Lung (tissue), 12 donors: ENCODE data around the gene C8G. TPM values are rescaled to one million over a fixed set of nuclear protein-coding genes. Genes with fewer than 3 reads are reported as not detected.

Experiments used
- ATAC-seq: fragments of 200-7000 bp; cut with Tn5 transposase; one replicate; pipeline ENCODE4 v1.9.1; 2020; ENCODE audit warnings: moderate number of reproducible peaks; ENCODE audit not compliant: insufficient read depth, low FRiP score
- DNase-seq, 3 donors: peaks; one replicate each; pipeline ENCODE4 v3.0.0-alpha.2; 2013 to 2017
- H3K27ac ChIP-seq, 2 donors: one replicate each; pipeline ENCODE4 v1.5.1; 2013; ENCODE audit warnings: mild to moderate bottlenecking in 2 of 2, moderate library complexity in 2 of 2, control low read depth in 1 of 2, inconsistent platforms in 1 of 2, low read depth in 1 of 2, low read length in 1 of 2
- H3K27me3 ChIP-seq, 3 donors: one replicate each; pipeline ENCODE4 v1.5.1; 2013; ENCODE audit warnings: low read length in 2 of 3; ENCODE audit not compliant: control insufficient read depth in 3 of 3, insufficient read depth in 3 of 3
- H3K36me3 ChIP-seq, 4 donors: one replicate each; pipeline ENCODE4 v1.5.1; 2013; ENCODE audit warnings: low read length in 4 of 4, mild to moderate bottlenecking in 1 of 4, moderate library complexity in 1 of 4; ENCODE audit not compliant: control insufficient read depth in 4 of 4, insufficient read depth in 4 of 4
- H3K4me1 ChIP-seq, 5 donors: one replicate each; pipeline ENCODE4 v1.5.1; 2013; ENCODE audit warnings: low read length in 5 of 5, mild to moderate bottlenecking in 2 of 5, moderate library complexity in 1 of 5; ENCODE audit not compliant: control insufficient read depth in 5 of 5, insufficient read depth in 5 of 5
- H3K4me3 ChIP-seq: one replicate; pipeline ENCODE4 v1.5.1; 2013; ENCODE audit warnings: mild to moderate bottlenecking, control low read depth, moderate library complexity
- H3K9ac ChIP-seq, 2 donors: one replicate each; pipeline ENCODE4 v1.5.1; 2013; ENCODE audit warnings: low read length in 2 of 2, control low read depth in 1 of 2; ENCODE audit not compliant: insufficient read depth in 1 of 2
- H3K9me3 ChIP-seq, 4 donors: one replicate each; pipeline ENCODE4 v1.5.1; 2013; ENCODE audit warnings: low read length in 3 of 4, mild to moderate bottlenecking in 1 of 4, moderate library complexity in 1 of 4; ENCODE audit not compliant: control insufficient read depth in 4 of 4, insufficient read depth in 3 of 4
- WGBS, 2 donors: extraction: QIAGEN DNeasy Blood & Tissue Kit; methylation state at CpG; one replicate each; pipeline ENCODE4 v1.1.7; 2013; 5-methylcytosine and 5-hydroxymethylcytosine counted together
- polyA plus RNA-seq, 2 donors: library from polyadenylated mRNA; stranded (reverse); fragments of 200-250 nt; gene quantifications; one replicate each; pipeline ENCODE4 v1.2.1, GENCODE V29; 2013
- total RNA-seq, 2 donors: library from RNA; depleted of rRNA in 1 of 2; stranded (reverse); fragments of >200 nt in 1 of 2; gene quantifications; one replicate each; pipeline ENCODE4 v1.2.1, GENCODE V29; 2014 to 2021
- TF ChIP-seq, protein P1 (sequence below): IDR thresholded peaks from 2 replicates; pipeline ENCODE4 v1.5.1; 2012; ENCODE audit warnings: mild to moderate bottlenecking; ENCODE audit errors: control extremely low read depth, extremely low read depth
- donor health status: control.
- donor health status: control.
- donor health status: Bipolar disorder and iron deficiency.
- donor health status: healthy.
- donor health status: DM: yes; HTN: yes; CAD: no.

C8G gene
- total and polyA plus RNA-seq, 4 donors, result 0.90 to 2.1 (median 1.4) TPM; not detected in 1

DNA sequence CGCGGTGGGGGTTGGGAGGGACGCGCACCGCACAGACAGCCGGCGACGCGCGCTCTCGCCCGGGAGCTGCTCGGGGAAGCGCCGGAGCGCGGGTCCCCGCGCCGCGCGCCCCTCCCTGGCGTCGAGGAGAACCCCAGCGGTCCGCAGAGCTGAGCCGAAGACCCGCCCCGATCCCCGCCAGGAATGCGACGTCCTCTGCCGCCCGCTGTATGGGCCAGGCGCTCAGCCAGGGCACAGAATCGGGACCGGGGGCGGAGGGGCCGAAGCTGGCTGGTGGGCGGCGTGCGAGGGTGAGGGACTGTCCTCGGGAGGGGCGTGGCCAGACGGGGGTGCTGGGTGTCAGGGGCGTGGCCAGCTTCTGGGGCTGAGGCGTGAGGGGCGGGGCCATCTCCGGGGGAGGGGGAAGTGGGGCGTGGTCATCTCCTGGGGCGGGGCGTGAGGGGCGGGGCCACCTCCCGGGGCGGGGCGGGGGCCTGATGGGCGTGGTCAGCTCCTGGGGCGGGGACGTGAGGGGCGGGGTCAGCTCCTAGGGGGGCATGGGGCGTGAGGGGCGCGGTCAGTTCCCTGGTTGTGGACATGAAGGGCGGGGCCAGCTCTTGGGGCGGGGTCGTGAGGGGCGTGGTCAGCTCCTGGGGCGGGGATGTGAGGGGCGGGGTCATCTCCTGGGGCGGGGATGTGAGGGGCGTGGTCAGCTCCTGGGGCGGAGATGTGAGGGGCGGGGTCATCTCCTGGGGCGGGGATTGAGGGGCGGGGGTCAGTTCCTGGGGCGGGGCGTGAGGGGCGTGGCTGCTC is 33.2 kb downstream of the C8G start:
- H3K36me3 ChIP-seq, result no peaks in the 10 kb centered on the region
- ATAC-seq (peak; percentile 60), DNase-seq (peak; percentile 74 to 87 (median 85))
- H3K27me3 ChIP-seq, result no peaks in the 10 kb centered on the region
- TF ChIP-seq, protein P1, sequence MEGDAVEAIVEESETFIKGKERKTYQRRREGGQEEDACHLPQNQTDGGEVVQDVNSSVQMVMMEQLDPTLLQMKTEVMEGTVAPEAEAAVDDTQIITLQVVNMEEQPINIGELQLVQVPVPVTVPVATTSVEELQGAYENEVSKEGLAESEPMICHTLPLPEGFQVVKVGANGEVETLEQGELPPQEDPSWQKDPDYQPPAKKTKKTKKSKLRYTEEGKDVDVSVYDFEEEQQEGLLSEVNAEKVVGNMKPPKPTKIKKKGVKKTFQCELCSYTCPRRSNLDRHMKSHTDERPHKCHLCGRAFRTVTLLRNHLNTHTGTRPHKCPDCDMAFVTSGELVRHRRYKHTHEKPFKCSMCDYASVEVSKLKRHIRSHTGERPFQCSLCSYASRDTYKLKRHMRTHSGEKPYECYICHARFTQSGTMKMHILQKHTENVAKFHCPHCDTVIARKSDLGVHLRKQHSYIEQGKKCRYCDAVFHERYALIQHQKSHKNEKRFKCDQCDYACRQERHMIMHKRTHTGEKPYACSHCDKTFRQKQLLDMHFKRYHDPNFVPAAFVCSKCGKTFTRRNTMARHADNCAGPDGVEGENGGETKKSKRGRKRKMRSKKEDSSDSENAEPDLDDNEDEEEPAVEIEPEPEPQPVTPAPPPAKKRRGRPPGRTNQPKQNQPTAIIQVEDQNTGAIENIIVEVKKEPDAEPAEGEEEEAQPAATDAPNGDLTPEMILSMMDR, result no peak
- H3K9me3 ChIP-seq, result peaks cover 0 to 3% (median 0%) of the 10 kb centered on the region in 4 donors
- H3K27ac ChIP-seq, result peak overlapping the region; percentile 52 to 82
- 1 to 4% methylated on average over 57 to 78 of the region's 78 CpGs for WGBS, 2 donors
- peak overlapping the region; percentile 31 for H3K4me3 ChIP-seq
- H3K9ac ChIP-seq, result no peak overlapping the region
- peaks cover 0 to 29% (median 11%) of the 10 kb centered on the region in 5 donors for H3K4me1 ChIP-seq

GRCh38 chr9:136978865-136979544 is 34.0 kb downstream of the C8G start:
- ATAC-seq, result no peak
- peak overlapping the region in 1 of 2 donors; percentile 37 for H3K27ac ChIP-seq

DNA sequence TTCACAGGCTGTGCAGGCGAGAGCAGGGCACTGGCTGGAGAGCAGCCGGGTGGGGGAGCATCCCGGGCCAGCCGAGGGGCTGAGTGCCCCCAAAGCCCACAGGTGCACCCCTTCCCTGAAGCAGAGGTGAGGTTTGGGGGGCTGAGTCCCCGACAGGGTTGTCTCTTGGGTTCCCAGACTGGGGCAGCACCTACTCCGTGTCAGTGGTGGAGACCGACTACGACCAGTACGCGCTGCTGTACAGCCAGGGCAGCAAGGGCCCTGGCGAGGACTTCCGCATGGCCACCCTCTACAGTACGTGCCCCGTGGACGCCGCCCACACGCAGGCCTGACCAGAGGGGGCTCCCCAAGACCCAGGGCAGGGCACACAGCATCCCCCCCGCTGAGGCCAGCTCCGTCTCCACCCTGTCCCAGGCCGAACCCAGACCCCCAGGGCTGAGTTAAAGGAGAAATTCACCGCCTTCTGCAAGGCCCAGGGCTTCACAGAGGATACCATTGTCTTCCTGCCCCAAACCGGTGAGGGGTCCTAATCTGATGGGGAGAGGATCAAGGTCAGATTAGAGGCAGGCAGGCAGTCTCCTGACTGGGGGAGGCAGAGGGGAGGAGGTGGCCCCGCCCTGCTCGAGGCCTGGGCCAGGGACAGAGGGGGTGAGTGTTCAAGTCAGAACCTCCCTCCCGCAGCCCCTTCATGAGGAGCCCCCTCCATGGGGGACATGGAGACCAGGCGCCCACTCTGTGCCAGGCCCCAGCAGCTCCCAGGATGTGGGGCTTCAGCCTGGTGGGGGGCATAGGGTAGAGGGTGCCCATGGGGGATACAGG is 34.9 kb downstream of the C8G start:
- Histone ChIP-seq H3K9me3 (peaks cover 0 to 5% (median 0%) of the 10 kb centered on the region in 4 donors), H3K27ac (peak overlapping the region in 1 of 2 donors; percentile 58), H3K9ac (no peak overlapping the region), H3K27me3 (peaks cover 5 to 16% (median 9%) of the 10 kb centered on the region in 3 donors), H3K36me3 (no peaks in the 10 kb centered on the region), H3K4me3 (no peak overlapping the region), H3K4me1 (peaks cover 0 to 27% (median 11%) of the 10 kb centered on the region in 5 donors)
- 89 to 91% methylated on average over 26 of the region's 26 CpGs for WGBS, 2 donors
- DNase-seq, result no peak
- TF ChIP-seq, protein P1, result no peak
- no peak for ATAC-seq

More at GRCh38 chr9:136978865-136979544, 34.0 kb downstream of the C8G start:
- no peak overlapping the region for H3K4me3 ChIP-seq
- DNase-seq, result no peak
- peaks cover 0 to 29% (median 11%) of the 10 kb centered on the region in 5 donors for H3K4me1 ChIP-seq
- 59 to 60% methylated on average over 28 to 41 of the region's 41 CpGs for WGBS, 2 donors
- H3K36me3 ChIP-seq, result no peaks in the 10 kb centered on the region
- no peak overlapping the region for H3K9ac ChIP-seq
- H3K27me3 ChIP-seq, result peaks cover 4 to 6% (median 4%) of the 10 kb centered on the region in 3 donors
- H3K9me3 ChIP-seq, result peaks cover 0 to 5% (median 0%) of the 10 kb centered on the region in 4 donors
- TF ChIP-seq, protein P1, result no peak
